ENCODE results near the gene PRSS57. TPM values are rescaled to one million over a fixed set of nuclear protein-coding genes. Genes with fewer than 3 reads are reported as not detected.
A peak's percentile ranks its signal among the peaks of the same experiment; 100 is the strongest.

The PRSS57 gene
- total RNA-seq, 1 experiment from 2014 or later, result not detected

GRCh38 chr19:640161-640558 is 55.1 kb downstream of the PRSS57 start:
- Mint-ChIP-seq H3K4me3 (ENCODE audit: low read depth, unreplicated experiment) (peak overlapping the region; percentile 92), H3K27ac (ENCODE audit: unreplicated experiment) (no peak overlapping the region), H3K36me3 (ENCODE audit: insufficient read depth, unreplicated experiment) (peaks cover 18% of the 10 kb centered on the region), H3K4me1 (ENCODE audit: low read depth, unreplicated experiment) (peaks cover 10% of the 10 kb centered on the region), H3K27me3 (ENCODE audit: unreplicated experiment) (peaks cover 12% of the 10 kb centered on the region), H3K9me3 (ENCODE audit: low read depth, unreplicated experiment) (no peaks in the 10 kb centered on the region)
- BruUV-seq (replicated peaks), result no TSS peak
- DNase-seq, result no peak
- CTCF ChIA-PET, result no interaction called here
- intact Hi-C loops (cut with micrococcal nuclease; ENCODE audit: unreplicated experiment), result no loop called here
- no peak for TF ChIP-seq CTCF (IDR thresholded peaks at IDR 0.05; ENCODE audit: unreplicated experiment)

GRCh38 chr19:639253-640160 is 55.7 kb downstream of the PRSS57 start, which contains the start of gene FGF22:
Gene FGF22 (plus strand): TSS chr19:639879. CDS start chr19:639926, 47 bp downstream.
- CTCF ChIA-PET, result no interaction called here
- Mint-ChIP-seq H3K4me1 (ENCODE audit: low read depth, unreplicated experiment) (peaks cover 10% of the 10 kb centered on the region), H3K4me3 (ENCODE audit: low read depth, unreplicated experiment) (peak within 1 kb of the TSS; percentile 92), H3K27ac (ENCODE audit: unreplicated experiment) (peak within 1 kb of the TSS; percentile 29), H3K27me3 (ENCODE audit: unreplicated experiment) (peaks cover 12% of the 10 kb centered on the region), H3K9me3 (ENCODE audit: low read depth, unreplicated experiment) (no peaks in the 10 kb centered on the region), H3K36me3 (ENCODE audit: insufficient read depth, unreplicated experiment) (peaks cover 11% of the 10 kb centered on the region)
- BruUV-seq (replicated peaks), result no TSS peak
- peak; percentile 90 for DNase-seq
- intact Hi-C loops (cut with micrococcal nuclease; ENCODE audit: unreplicated experiment), result no loop called here
- no peak for TF ChIP-seq CTCF (IDR thresholded peaks at IDR 0.05; ENCODE audit: unreplicated experiment)

GRCh38 chr19:638906-639252 is 56.4 kb downstream of the PRSS57 start:
- H3K27ac Mint-ChIP-seq (ENCODE audit: unreplicated experiment), result peak overlapping the region; percentile 29
- TF ChIP-seq CTCF (IDR thresholded peaks at IDR 0.05; ENCODE audit: unreplicated experiment), result no peak
- H3K27me3 Mint-ChIP-seq (ENCODE audit: unreplicated experiment), result peaks cover 12% of the 10 kb centered on the region
- CTCF ChIA-PET, result no interaction called here
- H3K9me3 Mint-ChIP-seq (ENCODE audit: low read depth, unreplicated experiment), result no peaks in the 10 kb centered on the region
- peak overlapping the region; percentile 92 for H3K4me3 Mint-ChIP-seq (ENCODE audit: low read depth, unreplicated experiment)
- DNase-seq, result no peak
- peaks cover 17% of the 10 kb centered on the region for H3K36me3 Mint-ChIP-seq (ENCODE audit: insufficient read depth, unreplicated experiment)
- intact Hi-C loops (cut with micrococcal nuclease; ENCODE audit: unreplicated experiment), result no loop called here
- no TSS peak for BruUV-seq (replicated peaks)
- H3K4me1 Mint-ChIP-seq (ENCODE audit: low read depth, unreplicated experiment), result peaks cover 10% of the 10 kb centered on the region

Other genes starting within 250 kb of the PRSS57 start
- 8.3 and 8.4 TPM in 2 replicates for gene SHC2, start 234.4 kb downstream of the PRSS57 start, total RNA-seq (2022)
- gene MADCAM1, start 199.0 kb downstream of the PRSS57 start, total RNA-seq (2022), result 0.34 and 0.47 TPM in 2 replicates
- gene TPGS1, start 188.0 kb downstream of the PRSS57 start, total RNA-seq (2022), result 8.6 and 9.0 TPM in 2 replicates
- 46.1 and 50.6 TPM in 2 replicates for gene CDC34, start 163.7 kb downstream of the PRSS57 start, total RNA-seq (2022)
- 0.42 TPM in 1 of 2 replicates, not detected in the other for gene GZMM, start 151.4 kb downstream of the PRSS57 start, total RNA-seq (2022)
- gene BSG, start 122.9 kb downstream of the PRSS57 start, total RNA-seq (2022), result 354 and 394 TPM in 2 replicates
- 0.09 and 0.32 TPM in 2 replicates for gene HCN2, start 105.6 kb downstream of the PRSS57 start, total RNA-seq (2022)
- 51.4 and 57.5 TPM in 2 replicates for gene POLRMT, start 61.9 kb downstream of the PRSS57 start, total RNA-seq (2022)
- gene FGF22, start 55.6 kb downstream of the PRSS57 start, total RNA-seq (2022), result 0.24 and 0.39 TPM in 2 replicates
- gene RNF126, start 32.2 kb downstream of the PRSS57 start, total RNA-seq (2022), result 44.8 and 46.4 TPM in 2 replicates
- gene FSTL3, start 19.1 kb downstream of the PRSS57 start, total RNA-seq (2022), result 6.9 and 7.1 TPM in 2 replicates
- gene PALM, start 13.5 kb upstream of the PRSS57 start, total RNA-seq (2022), result 0.56 and 0.83 TPM in 2 replicates
- gene MISP, start 55.7 kb upstream of the PRSS57 start, total RNA-seq (2022), result 73.9 and 90.5 TPM in 2 replicates
- gene PTBP1, start 102.0 kb upstream of the PRSS57 start, total RNA-seq (2022), result 380 and 409 TPM in 2 replicates
- gene PLPPR3, start 126.5 kb upstream of the PRSS57 start, total RNA-seq (2022), result 0.27 TPM in 1 of 2 replicates, not detected in the other
- gene AZU1, start 132.4 kb upstream of the PRSS57 start, total RNA-seq (2022), result not detected in 2 replicates
- gene PRTN3, start 145.5 kb upstream of the PRSS57 start, total RNA-seq (2022), result not detected in 2 replicates
- gene ELANE, start 156.9 kb upstream of the PRSS57 start, total RNA-seq (2022), result not detected in 2 replicates
- 2.3 and 3.9 TPM in 2 replicates for gene CFD, start 164.2 kb upstream of the PRSS57 start, total RNA-seq (2022)
- gene MED16, start 197.7 kb upstream of the PRSS57 start, total RNA-seq (2022), result 21.4 and 22.4 TPM in 2 replicates
- gene RNU6-9, start 198.0 kb upstream of the PRSS57 start, total RNA-seq (2022), result not detected in 2 replicates
- gene R3HDM4, start 217.8 kb upstream of the PRSS57 start, total RNA-seq (2022), result 54.0 and 55.5 TPM in 2 replicates
- gene KISS1R, start 221.9 kb upstream of the PRSS57 start, total RNA-seq (2022), result not detected in 2 replicates
- gene ARID3A, start 230.6 kb upstream of the PRSS57 start, total RNA-seq (2022), result 0.85 and 1.6 TPM in 2 replicates